Hematopoietic multipotent progenitor cell (in vitro differentiated cells): Measurements from ENCODE around the gene C7orf57. TPM values are rescaled to one million over a fixed set of nuclear protein-coding genes. Genes with fewer than 3 reads are reported as not detected.
"Not testable (repeated sequence)": the region's sequence is repeated elsewhere in the genome, so short reads cannot be mapped to it uniquely, and the experiment has no call there.

ENCODE experiments used
- DNase-seq, 3 donors: peaks; one replicate each; pipeline ENCODE4 v3.0.0-alpha.2; 2011 to 2015; ENCODE audit warnings: low read depth in 2 of 3, low spot score in 2 of 3
- total RNA-seq: library from RNA; depleted of rRNA; stranded (reverse); fragments of >200 nt; gene quantifications from one replicate; pipeline ENCODE4 v1.2.3, GENCODE V29; 2012

The C7orf57 gene
- total RNA-seq, 1 donor: 0.27 TPM

- no peak for DNase-seq
Observed at GRCh38 chr7:48033922-48034321, 1.4 kb upstream of the C7orf57 start.

GRCh38 chr7:48035967-48036478 is 680 bp downstream of the C7orf57 start:
- DNase-seq: peak in 2 of 3 donors; percentile 8 to 18

DNA sequence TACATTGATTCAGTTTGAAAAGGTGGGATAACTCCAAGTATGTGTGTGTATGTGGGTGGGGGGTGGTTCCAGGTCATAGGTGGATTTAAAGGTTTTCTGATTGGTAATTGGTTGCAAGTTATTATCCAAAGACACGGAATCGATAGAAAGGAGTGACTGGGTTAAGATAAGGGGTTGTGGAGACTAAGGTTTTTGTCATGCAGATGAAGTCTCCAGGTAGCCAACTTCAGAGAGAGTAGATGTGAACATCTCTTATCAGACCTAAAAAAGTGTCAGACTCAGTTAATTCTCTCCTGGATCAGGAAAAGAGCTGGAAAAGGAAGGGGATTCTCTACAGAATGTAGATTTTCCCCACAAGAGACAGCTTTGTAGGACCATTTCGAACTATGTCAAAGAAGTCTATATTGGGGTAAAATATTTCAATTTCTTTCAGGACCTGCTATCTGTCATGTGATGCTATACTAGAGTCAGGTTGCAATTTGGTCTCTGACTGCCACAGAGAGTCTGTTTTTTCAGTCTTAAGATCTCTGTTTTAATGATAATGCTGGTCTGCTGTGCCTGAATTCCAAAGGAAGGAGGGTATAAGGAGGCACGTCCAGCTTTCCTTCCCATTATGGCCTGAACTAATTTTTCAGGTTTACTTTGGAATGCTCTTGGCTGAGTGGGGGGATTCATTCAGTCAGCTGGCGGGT is 3.6 kb downstream of the C7orf57 start:
- no peak for DNase-seq

GRCh38 chr7:48040944-48041652 is 5.8 kb downstream of the C7orf57 start:
- no peak for DNase-seq

DNA sequence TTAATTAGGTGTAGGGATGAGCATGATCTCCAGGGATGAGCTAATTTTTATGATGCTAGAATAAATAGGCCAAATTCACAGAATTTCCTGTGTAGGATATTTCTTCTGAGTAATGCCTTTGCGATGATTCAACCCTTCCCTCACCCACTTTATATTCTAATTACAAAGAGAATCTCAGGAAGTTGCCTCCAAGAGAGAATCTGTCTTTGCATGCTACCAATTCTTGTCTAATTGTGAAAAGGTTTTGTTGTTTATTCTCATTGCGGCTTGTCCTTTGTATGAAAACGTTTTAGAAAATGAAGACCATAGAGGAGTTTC is 6.3 kb downstream of the C7orf57 start:
- no peak for DNase-seq

DNA sequence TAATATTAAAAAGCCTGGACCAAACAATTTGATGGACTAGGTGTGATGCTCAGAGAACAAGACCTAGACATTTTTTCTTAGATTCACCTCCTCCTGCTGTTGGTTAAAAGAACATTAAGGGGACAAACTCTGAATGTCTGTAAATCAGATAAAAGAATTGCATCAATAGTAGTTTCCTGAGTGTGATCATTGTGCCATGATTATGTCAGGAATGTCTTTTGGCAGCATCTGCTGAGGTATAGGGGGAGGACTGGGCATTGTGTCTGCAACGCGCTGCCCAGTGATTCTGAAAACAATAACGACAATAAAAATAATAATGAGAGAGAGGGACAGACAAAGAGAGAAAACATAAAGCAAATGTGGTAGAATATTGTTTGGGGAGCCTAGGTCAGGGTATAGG is 6.9 kb downstream of the C7orf57 start:
- DNase-seq: no peak

GRCh38 chr7:48042636-48043035 is 7.3 kb downstream of the C7orf57 start:
- no peak for DNase-seq

- no peak for DNase-seq
Observed at GRCh38 chr7:48045195-48045765, 9.9 kb downstream of the C7orf57 start.

GRCh38 chr7:48046458-48046857 is 11.1 kb downstream of the C7orf57 start:
- DNase-seq: peak in 2 of 3 donors; percentile 18 to 60

DNA sequence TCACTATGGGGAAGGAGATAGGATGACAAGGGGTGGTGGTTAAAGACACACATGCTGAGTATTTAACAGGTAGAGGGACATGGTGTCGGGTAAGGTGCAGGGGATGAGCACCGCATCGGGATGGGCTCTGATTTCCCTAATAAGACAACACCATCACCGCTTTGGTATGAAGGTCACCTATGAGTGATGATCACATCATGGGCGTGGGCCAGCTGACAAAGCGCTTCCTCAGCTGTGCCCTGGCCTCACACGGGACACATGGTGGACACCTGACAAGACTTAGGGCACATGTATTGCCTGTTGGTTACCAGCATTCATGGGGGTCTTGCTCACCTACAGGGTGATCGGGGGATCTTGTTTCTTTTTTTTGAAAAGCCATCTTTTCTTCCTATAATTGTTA is 12.8 kb downstream of the C7orf57 start:
- DNase-seq: no peak

- no peak for DNase-seq
Observed at GRCh38 chr7:48049850-48050249, 14.5 kb downstream of the C7orf57 start.

GRCh38 chr7:48052748-48053147 is 17.4 kb downstream of the C7orf57 start:
- DNase-seq: no peak

- no peak for DNase-seq
Observed at GRCh38 chr7:48053736-48054135, 18.4 kb downstream of the C7orf57 start.

DNA sequence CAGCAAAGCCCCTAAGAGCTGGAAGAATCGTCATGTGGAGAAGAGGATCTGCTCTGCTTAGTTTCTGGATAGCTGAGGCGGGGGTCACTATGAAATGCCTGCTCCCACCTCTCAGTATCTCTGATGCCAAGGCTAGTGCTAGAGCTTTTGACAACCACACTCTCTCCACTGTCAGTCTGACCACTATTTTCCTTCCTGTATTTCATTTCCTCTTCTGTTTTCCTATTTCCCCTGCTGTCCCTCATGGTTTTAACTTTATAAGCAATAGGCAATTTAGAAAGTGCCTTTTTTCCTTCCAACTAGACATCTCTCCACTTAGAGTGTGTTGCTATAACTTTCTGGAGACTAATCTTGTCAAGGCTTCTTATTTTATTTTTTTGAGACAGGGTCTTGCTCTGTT is 23.6 kb downstream of the C7orf57 start:
- no peak for DNase-seq

GRCh38 chr7:48059706-48060105 is 24.4 kb downstream of the C7orf57 start:
- DNase-seq: no peak

GRCh38 chr7:48063985-48064384 is 28.6 kb downstream of the C7orf57 start:
- no peak for DNase-seq

DNA sequence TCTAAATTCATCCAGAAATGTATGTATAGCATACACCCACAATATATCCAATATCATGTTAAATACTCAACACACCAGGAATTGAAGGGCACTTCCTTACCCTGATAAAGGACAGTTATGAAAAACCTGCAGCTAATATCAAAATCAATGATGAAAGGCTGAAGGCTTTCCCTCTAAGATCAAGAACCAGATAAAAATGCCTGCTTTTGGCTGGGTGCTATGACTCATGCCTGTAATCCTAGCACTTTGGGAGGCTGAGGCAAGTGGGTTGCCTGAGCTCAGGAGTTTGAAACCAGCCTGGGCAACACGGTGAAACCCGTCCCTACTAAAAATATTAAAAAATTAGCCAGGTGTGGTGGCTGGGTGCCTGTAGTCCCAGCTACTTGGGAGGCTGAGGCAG is 32.1 kb downstream of the C7orf57 start:
- DNase-seq: no peak

GRCh38 chr7:48074204-48074654 is 38.9 kb downstream of the C7orf57 start:
- no peak for DNase-seq

- no peak for DNase-seq
Observed at GRCh38 chr7:48077423-48077822, 42.1 kb downstream of the C7orf57 start.

DNA sequence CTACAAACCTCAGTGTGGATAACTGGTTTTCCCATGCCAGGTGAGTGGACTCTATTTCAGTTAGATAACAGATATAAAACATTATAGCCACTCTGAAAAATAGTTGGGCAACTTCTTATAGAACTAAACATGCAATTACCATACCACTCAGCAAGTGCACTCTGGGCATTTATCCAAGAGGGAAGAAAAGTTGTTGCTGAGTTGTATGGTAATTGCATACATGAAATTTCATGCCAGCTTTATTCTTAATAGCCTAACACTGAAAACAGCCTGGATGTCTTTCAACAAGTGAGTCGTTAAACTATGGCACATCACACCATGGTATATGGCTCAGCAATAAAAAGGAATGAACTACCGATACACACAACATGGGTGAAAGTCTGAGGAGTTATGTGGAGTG is 43.1 kb downstream of the C7orf57 start:
- no peak for DNase-seq

DNA sequence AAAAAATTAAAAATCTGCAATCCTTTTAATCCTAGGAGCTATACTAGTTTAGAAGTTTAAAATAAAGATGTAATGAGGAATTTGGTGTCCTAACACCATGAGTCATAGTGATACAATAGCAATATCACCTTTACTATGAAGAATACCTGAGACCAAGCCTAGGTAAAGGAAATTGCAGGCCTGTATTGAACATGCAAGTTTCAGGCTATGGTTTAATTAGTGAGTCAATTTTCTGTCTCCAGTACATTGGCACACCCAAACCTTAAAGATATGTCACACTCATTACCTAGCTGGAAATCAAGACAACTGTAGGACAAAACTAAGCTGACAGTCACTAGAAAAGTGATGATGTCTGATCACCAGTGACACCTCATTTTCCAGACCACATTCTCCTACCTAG is 47.0 kb downstream of the C7orf57 start:
- DNase-seq: not testable (repeated sequence)
